ENCODE measurements around the gene PHKB. TPM values are rescaled to one million over a fixed set of nuclear protein-coding genes. Genes with fewer than 3 reads are reported as not detected.

PHKB gene
- polyA plus RNA-seq, 12 donors, result 49.0 to 75.6 (median 65.7) TPM; not detected in 1

- no peak for DNase-seq
Measured at GRCh38 chr16:47617732-47618131, 156.6 kb downstream of the PHKB start.

DNA sequence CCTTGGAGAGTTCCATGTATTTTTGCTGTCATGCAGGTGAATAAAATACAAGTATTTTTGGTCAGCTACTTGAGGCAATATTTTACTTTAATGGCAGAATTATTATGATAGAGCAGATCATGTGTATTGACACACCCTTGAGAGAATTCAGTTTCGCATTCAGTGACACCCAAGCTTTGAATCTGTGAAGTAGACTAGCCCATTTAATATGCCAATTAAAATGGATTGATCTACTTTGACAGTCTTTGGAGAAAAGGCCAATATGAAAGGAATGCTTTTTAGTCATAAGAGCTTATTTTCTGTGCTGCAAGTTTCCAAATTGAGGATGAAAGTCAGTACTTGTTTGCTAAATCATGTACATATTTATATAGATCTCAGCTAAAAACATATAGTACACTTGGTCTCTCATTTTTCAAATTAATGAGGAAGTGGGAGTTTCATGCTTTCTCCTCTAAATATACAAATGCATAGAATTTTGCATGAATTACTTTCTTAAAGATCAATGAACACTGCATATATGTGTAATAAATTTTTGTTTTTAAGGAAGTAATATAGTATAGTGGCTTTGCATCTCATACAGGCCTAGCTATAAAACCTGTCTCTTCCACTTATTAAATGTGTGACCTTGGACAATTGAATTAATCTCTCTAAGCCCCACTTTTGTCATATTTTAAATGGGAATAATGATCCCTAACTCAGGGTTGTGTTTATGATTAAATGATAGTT, 161.5 kb downstream of the PHKB start:
- no peak for DNase-seq

GRCh38 chr16:47624563-47624962, 163.4 kb downstream of the PHKB start:
- no peak for DNase-seq

DNA sequence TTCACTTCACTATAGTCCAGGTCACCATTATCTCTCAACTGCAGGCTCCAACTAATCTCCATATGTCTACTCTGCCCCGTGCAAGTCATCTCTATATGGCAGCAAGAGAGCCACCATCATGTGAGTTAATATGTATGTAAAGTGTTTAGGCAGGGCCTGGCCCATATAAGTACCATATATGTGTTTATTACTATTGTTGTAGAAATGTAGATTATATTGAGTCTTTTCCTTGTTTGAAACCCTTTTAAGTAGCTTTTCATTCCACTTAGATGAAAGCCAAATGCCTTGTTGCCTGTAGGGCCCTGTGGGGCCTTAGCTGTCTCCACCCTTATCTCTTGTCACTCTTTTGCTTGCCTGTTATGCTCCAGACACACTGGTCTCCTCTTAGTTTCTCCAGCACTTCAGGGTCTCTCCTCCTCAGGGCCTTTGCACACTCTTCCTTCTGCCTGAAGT, 164.0 kb downstream of the PHKB start:
- DNase-seq, result no peak

DNA sequence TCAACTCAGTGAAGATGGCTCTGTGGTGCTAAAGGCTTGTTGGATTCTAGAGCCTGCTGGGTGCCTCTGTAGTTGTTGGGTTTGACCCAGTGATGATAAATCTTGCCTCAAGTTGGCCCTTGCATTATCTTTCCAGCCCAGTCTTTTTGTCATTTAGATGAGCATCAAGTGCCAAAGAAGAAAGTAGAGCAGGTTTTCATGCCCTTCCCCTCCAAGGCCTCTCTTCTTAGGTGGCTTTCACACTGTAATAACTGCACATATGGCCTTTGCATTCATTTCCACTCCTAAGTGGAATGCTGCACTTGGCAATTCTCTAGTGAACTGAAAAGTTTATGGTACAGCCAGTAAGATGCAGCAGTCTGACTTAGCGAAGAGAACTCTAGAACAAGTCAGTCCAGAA, 165.1 kb downstream of the PHKB start:
- no peak for DNase-seq

GRCh38 chr16:47627085-47627639, 166.0 kb downstream of the PHKB start:
- no peak for DNase-seq

- no peak for DNase-seq
Measured at GRCh38 chr16:47627721-47628120, 166.6 kb downstream of the PHKB start.

- DNase-seq, result no peak
Measured at GRCh38 chr16:47631131-47631530, 170.0 kb downstream of the PHKB start.

DNA sequence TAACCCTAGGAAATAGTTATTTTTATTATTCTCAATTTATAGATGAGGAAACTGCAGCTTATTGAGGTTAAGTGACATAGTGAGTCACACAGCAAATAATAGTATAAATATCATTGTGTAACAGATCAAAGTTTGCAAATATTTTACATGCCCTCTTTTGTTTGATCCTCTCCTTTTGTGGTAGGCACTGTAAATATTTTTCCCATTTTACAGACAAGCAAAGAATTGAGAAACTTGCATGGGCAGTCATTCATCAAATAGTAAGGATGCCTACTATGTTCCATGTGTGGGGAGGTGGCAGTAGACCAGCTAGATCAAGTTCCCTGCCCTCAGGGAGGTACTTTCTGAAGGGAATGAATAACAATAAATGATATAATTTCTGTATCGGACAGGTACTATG, 173.0 kb downstream of the PHKB start:
- DNase-seq, result no peak

DNA sequence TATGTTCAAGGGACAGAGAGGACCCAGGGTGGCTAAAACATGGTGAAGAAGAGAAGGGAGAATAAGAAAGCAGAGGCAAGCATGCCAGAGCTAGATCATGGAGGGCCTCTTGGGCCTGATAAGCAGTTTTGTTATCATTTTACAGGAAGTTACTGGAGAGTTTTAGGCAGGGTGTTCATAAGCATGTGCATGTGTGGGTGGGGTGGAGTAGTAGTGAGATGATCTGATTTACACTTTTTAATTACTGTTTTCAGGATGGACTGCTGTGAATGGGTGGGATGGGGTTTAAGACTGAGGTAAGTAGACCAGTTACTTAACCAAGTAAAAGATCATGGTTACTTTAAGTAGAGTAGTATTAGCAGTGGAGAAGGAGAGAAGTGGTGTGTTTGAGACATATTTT, 173.6 kb downstream of the PHKB start:
- no peak for DNase-seq

DNA sequence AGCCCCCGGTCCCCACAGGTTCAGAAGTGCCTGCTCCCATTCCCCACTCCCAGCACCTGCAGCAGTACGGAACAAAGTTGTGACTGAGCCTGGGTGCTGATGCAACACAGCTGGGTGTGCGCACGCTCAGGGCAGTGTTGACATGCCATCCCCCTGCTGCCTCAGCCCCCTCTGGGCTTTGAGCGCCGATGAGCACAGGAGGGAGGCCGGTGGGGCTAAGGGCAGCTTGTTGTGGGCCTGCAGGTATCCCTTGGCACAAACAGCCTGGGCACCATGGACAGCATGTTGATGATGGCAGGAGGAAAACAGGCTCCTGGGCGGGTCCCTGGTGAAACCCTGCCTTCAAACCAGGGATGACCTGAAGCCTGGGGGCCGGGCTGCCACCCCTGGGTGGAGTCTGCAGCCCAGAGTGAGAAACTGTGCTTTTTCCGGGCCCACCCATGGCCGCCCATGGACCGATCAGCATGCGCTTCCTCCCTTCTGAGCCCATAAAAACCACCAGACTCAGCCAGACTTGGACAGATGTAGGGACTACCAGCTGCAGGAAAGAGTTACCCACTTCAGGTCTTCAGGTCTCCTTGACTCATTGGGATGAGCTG, 175.5 kb downstream of the PHKB start:
- no peak for DNase-seq

GRCh38 chr16:47638175-47638574, 177.0 kb downstream of the PHKB start:
- DNase-seq, result no peak

GRCh38 chr16:47640661-47641060, 179.5 kb downstream of the PHKB start:
- DNase-seq, result no peak

- DNase-seq, result no peak
Measured at GRCh38 chr16:47643323-47644000, 182.3 kb downstream of the PHKB start.

- no peak for DNase-seq
Measured at GRCh38 chr16:47644166-47644565, 183.0 kb downstream of the PHKB start.

DNA sequence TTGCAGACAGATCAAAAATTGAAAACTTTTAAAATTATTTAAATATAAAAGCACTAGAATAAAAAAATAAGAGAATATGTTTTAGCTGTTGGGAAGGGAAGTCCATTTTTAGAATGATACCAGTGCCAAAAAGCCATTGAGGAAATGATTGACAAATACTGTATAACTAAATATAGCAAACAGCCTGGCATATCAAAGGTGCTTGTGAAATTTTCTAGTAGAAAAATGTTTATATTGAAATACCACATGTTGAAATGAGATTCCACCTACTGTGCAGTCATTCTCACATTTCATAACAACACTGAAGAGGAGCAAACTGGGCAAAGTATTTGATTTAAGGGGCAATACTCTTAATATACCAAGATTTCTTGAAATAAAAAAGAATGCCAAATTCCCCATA, 183.5 kb downstream of the PHKB start:
- DNase-seq, result no peak

DNA sequence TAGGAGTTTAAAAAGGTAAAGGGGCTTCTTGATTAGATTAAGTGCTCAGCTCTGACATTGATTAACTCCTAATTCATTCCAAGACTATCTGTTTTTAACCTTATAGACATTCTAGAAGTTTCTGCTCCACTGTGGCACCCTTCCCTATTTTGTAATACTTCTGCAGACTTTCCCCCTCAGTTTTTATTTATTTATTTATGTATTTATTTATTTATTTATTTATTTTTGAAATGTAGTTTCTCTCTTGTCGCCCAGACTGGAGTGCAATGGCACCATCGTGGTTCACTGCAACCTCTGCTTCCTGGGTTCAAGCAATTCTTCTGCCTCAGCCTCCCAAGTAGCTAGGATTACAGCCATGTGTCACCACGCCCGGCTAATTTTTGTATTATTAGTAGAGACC, 185.8 kb downstream of the PHKB start:
- DNase-seq, result no peak

DNA sequence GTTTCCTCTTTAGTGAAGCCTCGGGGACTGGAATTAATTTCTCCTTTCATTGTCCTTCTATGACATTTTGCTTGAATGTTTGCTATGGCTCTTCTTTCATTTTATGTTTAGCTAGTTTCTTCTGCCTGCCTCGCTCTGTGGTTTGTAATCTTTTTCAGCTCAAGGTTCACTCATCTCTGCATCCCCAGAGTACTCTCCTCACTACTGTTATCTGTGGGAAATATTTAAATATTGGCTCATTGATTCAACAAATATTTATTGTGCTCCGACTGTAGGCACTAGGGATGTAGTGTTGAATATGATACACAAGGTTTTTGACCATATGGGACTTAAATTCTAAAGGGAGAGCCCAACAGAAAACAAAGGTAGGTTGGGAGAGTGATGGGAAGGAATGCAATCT, 195.9 kb downstream of the PHKB start:
- no peak for DNase-seq

DNA sequence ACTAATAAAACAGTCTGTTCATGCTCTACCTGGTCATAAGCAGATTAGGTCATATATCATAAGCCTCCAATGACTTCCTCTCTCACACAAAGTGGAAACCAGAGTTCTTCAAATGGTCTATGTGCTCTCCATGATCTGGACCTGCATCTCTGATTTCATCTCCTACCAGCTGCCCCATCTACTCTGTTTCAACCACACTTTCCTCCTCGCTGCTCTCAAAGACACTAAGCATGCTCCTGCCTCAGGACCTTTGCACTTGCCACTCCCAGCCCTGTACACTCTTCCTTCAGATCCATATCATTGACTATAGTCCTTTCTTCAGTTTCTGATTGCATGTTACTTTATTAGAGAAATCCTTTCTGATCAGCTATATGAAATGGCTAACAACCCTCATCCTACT, 196.8 kb downstream of the PHKB start:
- no peak for DNase-seq

GRCh38 chr16:47660540-47660939, 199.4 kb downstream of the PHKB start:
- no peak for DNase-seq

- no peak for DNase-seq
Measured at GRCh38 chr16:47664653-47665325, 203.7 kb downstream of the PHKB start.

- no peak for DNase-seq
Measured at GRCh38 chr16:47666434-47666833, 205.3 kb downstream of the PHKB start.

All from muscle of arm (tissue), 12 donors.